ENCODE measurements around the gene KRTAP19-1. TPM values are rescaled to one million over a fixed set of nuclear protein-coding genes. Genes with fewer than 3 reads are reported as not detected.

The KRTAP19-1 gene
- total RNA-seq, 1 experiment from 2014 or later, result not detected

DNA sequence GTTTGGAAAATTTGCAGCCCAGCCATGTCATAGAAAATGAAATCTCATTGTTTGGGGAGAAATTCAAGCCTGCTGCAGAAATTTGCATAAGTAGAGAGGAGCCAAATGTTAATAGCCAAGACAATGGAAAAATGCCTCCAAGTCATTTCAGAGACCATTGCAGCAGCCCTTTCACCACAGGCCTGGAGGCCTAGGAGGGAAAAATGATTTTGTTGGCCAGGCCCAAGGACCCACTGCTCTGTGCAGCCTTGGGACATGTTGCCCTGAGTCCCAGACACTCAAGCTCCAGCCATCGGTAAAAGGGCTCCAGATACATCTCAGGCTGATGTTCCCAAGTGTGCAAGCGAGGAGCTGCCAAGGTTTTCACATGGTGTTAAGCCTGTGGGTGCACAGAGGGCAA is 6.0 kb upstream of the KRTAP19-1 start:
- Mint-ChIP-seq H3K4me1 (no peaks in the 10 kb centered on the region), H3K4me3 (no peak overlapping the region), H3K27me3 (ENCODE audit: low read depth) (no peaks in the 10 kb centered on the region), H3K27ac (no peak overlapping the region), H3K9me3 (peaks cover 36 to 42% of the 10 kb centered on the region in 2 experiments), H3K36me3 (ENCODE audit: insufficient read depth in 1 of 3, low read depth in 3 of 3) (peaks cover 9 to 32% (median 23%) of the 10 kb centered on the region in 3 experiments; a peak in 6 of 7 replicates)
- Histone ChIP-seq H2BK20ac (ENCODE audit: low read depth, low read length, poor library complexity, severe bottlenecking) (no peak overlapping the region), H3K14ac (ENCODE audit: insufficient read depth, low read length) (no peak overlapping the region), H3K18ac (ENCODE audit: insufficient read length, low read depth, low read length) (no peak overlapping the region), H3K4me1 (ENCODE audit: insufficient read depth, low read length) (no peaks in the 10 kb centered on the region), H3K79me2 (ENCODE audit: insufficient read depth, low read length) (no peaks in the 10 kb centered on the region), H2BK15ac (ENCODE audit: low read depth, low read length) (no peak overlapping the region), H2BK120ac (ENCODE audit: low read depth, low read length, poor library complexity, severe bottlenecking) (no peak overlapping the region), H3K23ac (ENCODE audit: insufficient read length, low read depth, low read length) (no peak overlapping the region), H4K91ac (ENCODE audit: insufficient read length, low read depth, low read length) (no peak overlapping the region), H3K23me2 (ENCODE audit: insufficient read length, low read depth, low read length, poor library complexity, severe bottlenecking) (no peaks in the 10 kb centered on the region), H2BK12ac (ENCODE audit: insufficient read length, low read depth, low read length) (no peak overlapping the region), H2BK5ac (ENCODE audit: insufficient read length, low read length) (no peak overlapping the region), H3K9me3 (ENCODE audit: control insufficient read depth, low read depth, low read length) (peaks cover 18% of the 10 kb centered on the region), H3K9ac (ENCODE audit: extremely low read depth, insufficient read length, low read length) (no peak overlapping the region), H4K5ac (ENCODE audit: insufficient read length, low read depth, low read length) (no peak overlapping the region), H3K56ac (ENCODE audit: insufficient read length, low read depth, low read length) (no peak overlapping the region), H2AK5ac (ENCODE audit: insufficient read length, low read length) (no peak overlapping the region), H3T11ph (ENCODE audit: low read length) (no peak overlapping the region), H3K79me1 (ENCODE audit: insufficient read depth, low read depth, low read length, poor library complexity, severe bottlenecking) (no peaks in the 10 kb centered on the region), H4K20me1 (ENCODE audit: control insufficient read depth, insufficient read depth, insufficient read length) (no peaks in the 10 kb centered on the region), H3K4ac (ENCODE audit: low read depth, low read length) (no peak overlapping the region), H4K8ac (replicated peaks; ENCODE audit: insufficient read length, low read depth, low read length) (no peak overlapping the region), H3K27ac (ENCODE audit: insufficient read length, low read depth, low read length) (no peak overlapping the region), H2AFZ (ENCODE audit: low read length) (no peak overlapping the region), H3K27me3 (ENCODE audit: insufficient read depth, low read length) (no peaks in the 10 kb centered on the region), H3K4me2 (ENCODE audit: insufficient read depth, insufficient read length, low read length) (no peak overlapping the region)
- TF ChIP-seq, protein P1, sequence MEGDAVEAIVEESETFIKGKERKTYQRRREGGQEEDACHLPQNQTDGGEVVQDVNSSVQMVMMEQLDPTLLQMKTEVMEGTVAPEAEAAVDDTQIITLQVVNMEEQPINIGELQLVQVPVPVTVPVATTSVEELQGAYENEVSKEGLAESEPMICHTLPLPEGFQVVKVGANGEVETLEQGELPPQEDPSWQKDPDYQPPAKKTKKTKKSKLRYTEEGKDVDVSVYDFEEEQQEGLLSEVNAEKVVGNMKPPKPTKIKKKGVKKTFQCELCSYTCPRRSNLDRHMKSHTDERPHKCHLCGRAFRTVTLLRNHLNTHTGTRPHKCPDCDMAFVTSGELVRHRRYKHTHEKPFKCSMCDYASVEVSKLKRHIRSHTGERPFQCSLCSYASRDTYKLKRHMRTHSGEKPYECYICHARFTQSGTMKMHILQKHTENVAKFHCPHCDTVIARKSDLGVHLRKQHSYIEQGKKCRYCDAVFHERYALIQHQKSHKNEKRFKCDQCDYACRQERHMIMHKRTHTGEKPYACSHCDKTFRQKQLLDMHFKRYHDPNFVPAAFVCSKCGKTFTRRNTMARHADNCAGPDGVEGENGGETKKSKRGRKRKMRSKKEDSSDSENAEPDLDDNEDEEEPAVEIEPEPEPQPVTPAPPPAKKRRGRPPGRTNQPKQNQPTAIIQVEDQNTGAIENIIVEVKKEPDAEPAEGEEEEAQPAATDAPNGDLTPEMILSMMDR (conservative IDR thresholded peaks at IDR 0.05), result no peak
- DNase-seq, result no peak
- no CpG with 5 or more reads among the region's 2 CpGs for WGBS (ENCODE audit: extremely low coverage, insufficient read length, low lambda C conversion rate)

Measured in H9 (cell line).